ENCODE data around the gene ALKBH8.
"Not testable (repeated sequence)": the region's sequence is repeated elsewhere in the genome, so short reads cannot be mapped to it uniquely, and the experiment has no call there.

ALKBH8 gene

GRCh38 chr11:107472966-107473365 is 92.6 kb downstream of the ALKBH8 start:
- Histone ChIP-seq H3K4me2 (ENCODE audit: low read length) (no peak overlapping the region), H3K4me1 (ENCODE audit: low read length) (no peaks in the 10 kb centered on the region), H3K36me3 (replicated peaks; ENCODE audit: low read depth, low read length) (no peaks in the 10 kb centered on the region), H3K27ac (ENCODE audit: low read length) (no peak overlapping the region), H2AFZ (ENCODE audit: low read depth, low read length) (no peak overlapping the region), H4K20me1 (ENCODE audit: insufficient read depth, low read length) (no peaks in the 10 kb centered on the region), H3K27me3 (ENCODE audit: low read depth, low read length) (no peaks in the 10 kb centered on the region), H3K9ac (ENCODE audit: low read length) (no peak overlapping the region), H3K79me2 (ENCODE audit: low read length) (no peaks in the 10 kb centered on the region), H3K9me3 (ENCODE audit: insufficient read depth, low read length) (no peaks in the 10 kb centered on the region), H3K4me3 (ENCODE audit: low read length) (no peak overlapping the region)
- no peak for TF ChIP-seq CTCF (IDR thresholded peaks at IDR 0.05; ENCODE audit: low read depth, low read length)
- no peak for TF ChIP-seq EZH2phosphoT487 (IDR thresholded peaks at IDR 0.05; ENCODE audit: low read depth)

GRCh38 chr11:107468596-107468995 is 96.9 kb downstream of the ALKBH8 start:
- H3K27ac ChIP-seq (ENCODE audit: low read length), result no peak overlapping the region
- TF ChIP-seq EZH2phosphoT487 (IDR thresholded peaks at IDR 0.05; ENCODE audit: low read depth), result no peak
- no peak for TF ChIP-seq CTCF (IDR thresholded peaks at IDR 0.05; ENCODE audit: low read depth, low read length)
- H3K4me2 ChIP-seq (ENCODE audit: low read length), result no peak overlapping the region

GRCh38 chr11:107467696-107468095 is 97.8 kb downstream of the ALKBH8 start:
- H3K36me3 ChIP-seq (replicated peaks; ENCODE audit: low read depth, low read length), result no peaks in the 10 kb centered on the region
- TF ChIP-seq EZH2phosphoT487 (IDR thresholded peaks at IDR 0.05; ENCODE audit: low read depth) (no peak), CTCF (IDR thresholded peaks at IDR 0.05; ENCODE audit: low read depth, low read length) (no peak)
- H3K79me2 ChIP-seq (ENCODE audit: low read length), result no peaks in the 10 kb centered on the region
- no peak overlapping the region for H3K4me3 ChIP-seq (ENCODE audit: low read length)
- H3K9me3 ChIP-seq (ENCODE audit: insufficient read depth, low read length), result no peaks in the 10 kb centered on the region
- H3K27ac ChIP-seq (ENCODE audit: low read length), result no peak overlapping the region
- H2AFZ ChIP-seq (ENCODE audit: low read depth, low read length), result no peak overlapping the region
- H3K9ac ChIP-seq (ENCODE audit: low read length), result no peak overlapping the region
- H3K27me3 ChIP-seq (ENCODE audit: low read depth, low read length), result no peaks in the 10 kb centered on the region
- H4K20me1 ChIP-seq (ENCODE audit: insufficient read depth, low read length), result no peaks in the 10 kb centered on the region
- no peaks in the 10 kb centered on the region for H3K4me1 ChIP-seq (ENCODE audit: low read length)
- H3K4me2 ChIP-seq (ENCODE audit: low read length), result no peak overlapping the region

More at GRCh38 chr11:107468596-107468995, 96.9 kb downstream of the ALKBH8 start:
- H3K4me3 ChIP-seq (ENCODE audit: low read length), result no peak overlapping the region
- no peak overlapping the region for H3K9ac ChIP-seq (ENCODE audit: low read length)
- H3K4me1 ChIP-seq (ENCODE audit: low read length), result no peaks in the 10 kb centered on the region
- no peak overlapping the region for H2AFZ ChIP-seq (ENCODE audit: low read depth, low read length)
- H3K36me3 ChIP-seq (replicated peaks; ENCODE audit: low read depth, low read length), result no peaks in the 10 kb centered on the region
- no peaks in the 10 kb centered on the region for H3K9me3 ChIP-seq (ENCODE audit: insufficient read depth, low read length)
- no peaks in the 10 kb centered on the region for H3K79me2 ChIP-seq (ENCODE audit: low read length)
- no peaks in the 10 kb centered on the region for H3K27me3 ChIP-seq (ENCODE audit: low read depth, low read length)
- H4K20me1 ChIP-seq (ENCODE audit: insufficient read depth, low read length), result no peaks in the 10 kb centered on the region

GRCh38 chr11:107466275-107466866 is 99.2 kb downstream of the ALKBH8 start:
- not testable (repeated sequence) for H4K20me1 ChIP-seq (ENCODE audit: insufficient read depth, low read length); H3K79me2 ChIP-seq (ENCODE audit: low read length); H3K27ac ChIP-seq (ENCODE audit: low read length); H3K4me3 ChIP-seq (ENCODE audit: low read length); H3K9ac ChIP-seq (ENCODE audit: low read length); H3K4me1 ChIP-seq (ENCODE audit: low read length); H3K36me3 ChIP-seq (replicated peaks; ENCODE audit: low read depth, low read length); H3K27me3 ChIP-seq (ENCODE audit: low read depth, low read length); H3K4me2 ChIP-seq (ENCODE audit: low read length); H2AFZ ChIP-seq (ENCODE audit: low read depth, low read length); H3K9me3 ChIP-seq (ENCODE audit: insufficient read depth, low read length)

Measured in OCI-LY3 (cell line).